ENCODE results near the gene IQSEC1.

The IQSEC1 gene

GRCh38 chr3:12935861-12936830, 137.1 kb downstream of the IQSEC1 start:
- Histone ChIP-seq H3K9ac (ENCODE audit: low read length) (no peak overlapping the region), H3K4me1 (ENCODE audit: control insufficient read depth, low read depth, low read length) (no peaks in the 10 kb centered on the region), H3K27ac (ENCODE audit: low read length) (no peak overlapping the region), H3K27me3 (ENCODE audit: control insufficient read depth, insufficient read depth, low read length) (no peaks in the 10 kb centered on the region), H3K4me3 (ENCODE audit: low read length) (no peak overlapping the region), H3K36me3 (ENCODE audit: control insufficient read depth, low read depth, low read length) (peaks cover 4% of the 10 kb centered on the region), H3K9me3 (ENCODE audit: control insufficient read depth, low read depth, low read length) (no peaks in the 10 kb centered on the region)

- Histone ChIP-seq H3K9me3 (ENCODE audit: control insufficient read depth, low read depth, low read length) (no peaks in the 10 kb centered on the region), H3K4me3 (ENCODE audit: low read length) (no peak overlapping the region), H3K27me3 (ENCODE audit: control insufficient read depth, insufficient read depth, low read length) (no peaks in the 10 kb centered on the region), H3K36me3 (ENCODE audit: control insufficient read depth, low read depth, low read length) (peaks cover 4% of the 10 kb centered on the region), H3K27ac (ENCODE audit: low read length) (no peak overlapping the region), H3K9ac (ENCODE audit: low read length) (no peak overlapping the region), H3K4me1 (ENCODE audit: control insufficient read depth, low read depth, low read length) (no peaks in the 10 kb centered on the region)
These were observed 138.0 kb downstream of the IQSEC1 start for GRCh38 chr3:12935023-12935860.

GRCh38 chr3:12934431-12934830, 138.8 kb downstream of the IQSEC1 start:
- Histone ChIP-seq H3K27me3 (ENCODE audit: control insufficient read depth, insufficient read depth, low read length) (no peaks in the 10 kb centered on the region), H3K9ac (ENCODE audit: low read length) (no peak overlapping the region), H3K4me3 (ENCODE audit: low read length) (no peak overlapping the region), H3K9me3 (ENCODE audit: control insufficient read depth, low read depth, low read length) (no peaks in the 10 kb centered on the region), H3K36me3 (ENCODE audit: control insufficient read depth, low read depth, low read length) (peaks cover 4% of the 10 kb centered on the region), H3K4me1 (ENCODE audit: control insufficient read depth, low read depth, low read length) (no peaks in the 10 kb centered on the region), H3K27ac (ENCODE audit: low read length) (no peak overlapping the region)

GRCh38 chr3:12933901-12934300, 139.3 kb downstream of the IQSEC1 start:
- no peak overlapping the region for H3K9ac ChIP-seq (ENCODE audit: low read length)
- no peaks in the 10 kb centered on the region for H3K27me3 ChIP-seq (ENCODE audit: control insufficient read depth, insufficient read depth, low read length)
- H3K4me1 ChIP-seq (ENCODE audit: control insufficient read depth, low read depth, low read length), result no peaks in the 10 kb centered on the region
- H3K36me3 ChIP-seq (ENCODE audit: control insufficient read depth, low read depth, low read length), result peaks cover 4% of the 10 kb centered on the region
- H3K27ac ChIP-seq (ENCODE audit: low read length), result no peak overlapping the region
- H3K4me3 ChIP-seq (ENCODE audit: low read length), result no peak overlapping the region
- H3K9me3 ChIP-seq (ENCODE audit: control insufficient read depth, low read depth, low read length), result no peaks in the 10 kb centered on the region

DNA sequence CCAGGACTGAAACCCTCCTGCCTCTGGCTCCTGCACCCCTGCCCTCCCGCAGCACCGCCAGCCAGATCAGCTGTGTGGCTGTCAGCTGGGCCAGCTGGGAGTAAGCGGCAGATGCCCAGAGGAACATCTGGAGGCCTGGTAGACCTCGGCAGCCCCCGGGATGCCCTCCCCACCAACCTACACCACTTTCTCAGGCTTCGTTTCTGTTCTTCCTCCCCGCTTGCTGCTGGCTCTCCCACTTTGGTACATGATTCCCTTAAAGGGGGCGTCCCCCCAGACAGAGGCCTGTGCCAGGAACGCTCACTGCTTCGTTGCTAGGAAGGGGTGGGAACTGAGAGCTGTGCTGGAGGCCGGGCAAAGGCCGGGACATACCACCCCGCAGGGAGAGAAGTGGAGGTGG, 140.5 kb downstream of the IQSEC1 start:
- H3K4me3 ChIP-seq (ENCODE audit: low read length), result no peak overlapping the region
- H3K27ac ChIP-seq (ENCODE audit: low read length), result no peak overlapping the region
- H3K9me3 ChIP-seq (ENCODE audit: control insufficient read depth, low read depth, low read length), result no peaks in the 10 kb centered on the region
- no peaks in the 10 kb centered on the region for H3K4me1 ChIP-seq (ENCODE audit: control insufficient read depth, low read depth, low read length)
- no peak overlapping the region for H3K9ac ChIP-seq (ENCODE audit: low read length)
- peaks cover 4% of the 10 kb centered on the region for H3K36me3 ChIP-seq (ENCODE audit: control insufficient read depth, low read depth, low read length)
- H3K27me3 ChIP-seq (ENCODE audit: control insufficient read depth, insufficient read depth, low read length), result no peaks in the 10 kb centered on the region

GRCh38 chr3:12932347-12932746, 140.9 kb downstream of the IQSEC1 start:
- no peak overlapping the region for H3K9ac ChIP-seq (ENCODE audit: low read length)
- no peaks in the 10 kb centered on the region for H3K9me3 ChIP-seq (ENCODE audit: control insufficient read depth, low read depth, low read length)
- H3K4me3 ChIP-seq (ENCODE audit: low read length), result no peak overlapping the region
- no peaks in the 10 kb centered on the region for H3K27me3 ChIP-seq (ENCODE audit: control insufficient read depth, insufficient read depth, low read length)
- H3K4me1 ChIP-seq (ENCODE audit: control insufficient read depth, low read depth, low read length), result no peaks in the 10 kb centered on the region
- no peak overlapping the region for H3K27ac ChIP-seq (ENCODE audit: low read length)
- H3K36me3 ChIP-seq (ENCODE audit: control insufficient read depth, low read depth, low read length), result peaks cover 4% of the 10 kb centered on the region

- Histone ChIP-seq H3K27ac (ENCODE audit: low read length) (no peak overlapping the region), H3K4me1 (ENCODE audit: control insufficient read depth, low read depth, low read length) (no peaks in the 10 kb centered on the region), H3K4me3 (ENCODE audit: low read length) (no peak overlapping the region), H3K27me3 (ENCODE audit: control insufficient read depth, insufficient read depth, low read length) (no peaks in the 10 kb centered on the region), H3K9ac (ENCODE audit: low read length) (no peak overlapping the region), H3K9me3 (ENCODE audit: control insufficient read depth, low read depth, low read length) (no peaks in the 10 kb centered on the region), H3K36me3 (ENCODE audit: control insufficient read depth, low read depth, low read length) (peaks cover 4% of the 10 kb centered on the region)
These were observed 141.8 kb downstream of the IQSEC1 start for GRCh38 chr3:12931273-12931905.

GRCh38 chr3:12929801-12930200, 143.4 kb downstream of the IQSEC1 start:
- no peaks in the 10 kb centered on the region for H3K9me3 ChIP-seq (ENCODE audit: control insufficient read depth, low read depth, low read length)
- H3K4me1 ChIP-seq (ENCODE audit: control insufficient read depth, low read depth, low read length), result no peaks in the 10 kb centered on the region
- H3K9ac ChIP-seq (ENCODE audit: low read length), result no peak overlapping the region
- H3K4me3 ChIP-seq (ENCODE audit: low read length), result no peak overlapping the region
- no peaks in the 10 kb centered on the region for H3K27me3 ChIP-seq (ENCODE audit: control insufficient read depth, insufficient read depth, low read length)
- H3K27ac ChIP-seq (ENCODE audit: low read length), result no peak overlapping the region
- H3K36me3 ChIP-seq (ENCODE audit: control insufficient read depth, low read depth, low read length), result no peaks in the 10 kb centered on the region

DNA sequence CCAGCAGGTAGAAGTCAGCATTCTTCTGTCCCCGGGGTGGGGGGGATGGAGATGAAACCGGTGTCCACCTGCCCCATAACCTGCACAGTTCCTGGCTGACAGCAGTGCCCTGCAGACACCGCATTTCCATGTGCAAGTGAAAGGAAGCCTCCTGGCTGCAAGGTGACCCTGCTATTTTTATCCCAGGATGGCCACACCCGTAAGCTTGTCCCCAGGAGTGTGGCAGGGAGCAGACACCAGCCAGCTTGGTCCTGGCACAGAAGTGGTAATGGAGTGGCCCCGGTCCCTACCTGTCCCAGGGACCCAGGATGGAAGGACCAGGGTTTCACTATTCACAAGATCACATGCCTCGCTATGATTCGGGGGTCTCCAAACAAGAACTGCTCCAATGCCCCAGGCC, 146.6 kb downstream of the IQSEC1 start:
- H3K27me3 ChIP-seq (ENCODE audit: control insufficient read depth, insufficient read depth, low read length), result no peaks in the 10 kb centered on the region
- H3K4me3 ChIP-seq (ENCODE audit: low read length), result no peak overlapping the region
- H3K4me1 ChIP-seq (ENCODE audit: control insufficient read depth, low read depth, low read length), result no peaks in the 10 kb centered on the region
- no peak overlapping the region for H3K27ac ChIP-seq (ENCODE audit: low read length)
- H3K36me3 ChIP-seq (ENCODE audit: control insufficient read depth, low read depth, low read length), result peaks cover 2% of the 10 kb centered on the region
- H3K9ac ChIP-seq (ENCODE audit: low read length), result no peak overlapping the region
- no peaks in the 10 kb centered on the region for H3K9me3 ChIP-seq (ENCODE audit: control insufficient read depth, low read depth, low read length)

DNA sequence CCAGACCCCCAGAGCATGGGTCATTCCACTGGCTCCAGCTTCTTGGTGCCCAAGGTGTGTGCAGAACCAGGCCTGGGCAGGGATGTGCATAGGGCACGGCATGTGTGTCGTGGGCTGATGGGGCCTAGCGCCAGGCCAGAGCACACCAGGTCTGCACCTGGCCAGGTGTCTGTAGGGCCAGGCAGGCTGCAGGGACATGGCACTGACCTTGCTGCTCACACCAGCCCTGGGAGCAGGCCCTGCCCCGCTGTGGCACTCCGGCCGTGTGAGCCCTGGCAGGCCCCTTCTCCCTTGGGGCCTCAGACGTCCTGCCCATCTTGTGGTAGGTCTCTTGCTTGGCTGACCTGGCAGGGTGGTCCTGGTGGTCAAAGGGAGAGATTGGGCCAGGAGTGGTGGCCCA, 147.6 kb downstream of the IQSEC1 start:
- Histone ChIP-seq H3K4me1 (ENCODE audit: control insufficient read depth, low read depth, low read length) (no peaks in the 10 kb centered on the region), H3K9me3 (ENCODE audit: control insufficient read depth, low read depth, low read length) (no peaks in the 10 kb centered on the region), H3K27ac (ENCODE audit: low read length) (no peak overlapping the region), H3K4me3 (ENCODE audit: low read length) (no peak overlapping the region), H3K9ac (ENCODE audit: low read length) (no peak overlapping the region), H3K27me3 (ENCODE audit: control insufficient read depth, insufficient read depth, low read length) (no peaks in the 10 kb centered on the region), H3K36me3 (ENCODE audit: control insufficient read depth, low read depth, low read length) (peaks cover 9% of the 10 kb centered on the region)

GRCh38 chr3:12924437-12924836, 148.8 kb downstream of the IQSEC1 start:
- Histone ChIP-seq H3K4me3 (ENCODE audit: low read length) (no peak overlapping the region), H3K4me1 (ENCODE audit: control insufficient read depth, low read depth, low read length) (no peaks in the 10 kb centered on the region), H3K9me3 (ENCODE audit: control insufficient read depth, low read depth, low read length) (no peaks in the 10 kb centered on the region), H3K36me3 (ENCODE audit: control insufficient read depth, low read depth, low read length) (peaks cover 14% of the 10 kb centered on the region), H3K9ac (ENCODE audit: low read length) (no peak overlapping the region), H3K27me3 (ENCODE audit: control insufficient read depth, insufficient read depth, low read length) (no peaks in the 10 kb centered on the region), H3K27ac (ENCODE audit: low read length) (no peak overlapping the region)

All from iPS-18a (cell line).